Transverse colon (tissue), 4 donors: ENCODE measurements around the gene MPC2. TPM values are rescaled to one million over a fixed set of nuclear protein-coding genes. Genes with fewer than 3 reads are reported as not detected.
A peak's percentile ranks its signal among the peaks of the same experiment; 100 is the strongest.

Experiments
- DNase-seq: peaks from one replicate; pipeline ENCODE4 v3.0.0-alpha.2; 2019
- H3K27ac ChIP-seq, 4 donors: fragments of 200-600 bp; sonication (generic); 2 replicates each; pipeline ENCODE4 v1.5.1; 2016 to 2018; ENCODE audit warnings: inconsistent platforms in 4 of 4
- H3K27me3 ChIP-seq: fragments of 200-600 bp; sonication (generic); 2 replicates; pipeline ENCODE4 v1.5.1; 2017; ENCODE audit warnings: inconsistent platforms
- H3K36me3 ChIP-seq, 4 donors: fragments of 200-600 bp; sonication (generic); 2 replicates each; pipeline ENCODE4 v1.5.1; 2017 to 2019; ENCODE audit warnings: inconsistent platforms in 4 of 4
- H3K4me1 ChIP-seq, 4 donors: fragments of 200-600 bp; sonication (generic); 2 replicates each; pipeline ENCODE4 v1.5.1; 2017 to 2020; ENCODE audit warnings: inconsistent platforms in 4 of 4
- H3K4me3 ChIP-seq, 4 donors: fragments of 200-600 bp; sonication (generic); 1 replicate in 1 of 4; 2 replicates in 3 of 4; pipeline versions ENCODE4 v1.5.1 to v1.6.1; 2017 to 2019; ENCODE audit warnings: inconsistent platforms in 4 of 4
- H3K9me3 ChIP-seq, 2 donors: fragments of 200-600 bp; sonication (generic); 2 replicates each; pipeline ENCODE4 v1.5.1; 2017 to 2019; ENCODE audit warnings: inconsistent platforms in 2 of 2
- EP300 ChIP-seq: sonication (generic); formaldehyde crosslinking; IDR thresholded peaks from one replicate; pipeline ENCODE4 v1.6.1; 2017; ENCODE audit warnings: antibody characterized with exemption, low read depth
- POLR2A ChIP-seq: fragments of 450-650 bp; IDR thresholded peaks from one replicate; pipeline ENCODE4 v1.6.1; 2016; ENCODE audit warnings: antibody characterized with exemption, mild to moderate bottlenecking, moderate library complexity
- POLR2AphosphoS5 ChIP-seq, 3 donors: sonication (generic); formaldehyde crosslinking; IDR thresholded peaks; one replicate each; pipeline ENCODE4 v1.6.1; 2016; ENCODE audit warnings: antibody characterized with exemption in 3 of 3
- WGBS, 2 donors: methylation state at CpG; one replicate each; pipeline ENCODE4 v1.1.5; 2018; ENCODE audit warnings: low coverage in 1 of 2; 5-methylcytosine and 5-hydroxymethylcytosine counted together
- in situ Hi-C, 4 donors: fragments of 200-750 bp; cut with MboI; loops; one replicate each; pipeline versions ENCODE4 v1.15.0 to v1.15.1; 2017; ENCODE audit warnings: low sequenced_read_pairs in 3 of 4, low pct_ligation_motif_present in 1 of 4, low pct_unique_long_range_greater_than_20kb in 1 of 4
- intact Hi-C: fragments of 100-400 bp; cut with DNase I; formaldehyde crosslinking; loops from one replicate; pipeline ENCODE4 v1.15.1; 2023; ENCODE audit warnings: low total_unique reads
- total RNA-seq, 4 donors: library from RNA; depleted of rRNA; stranded (reverse); fragments of >200 nt; gene quantifications; one replicate each; pipeline ENCODE4 v1.1.0, GENCODE V29; 2016
- TF ChIP-seq, protein P1 (sequence below), 5 experiments: fragments of 200-600 bp in 3 of 5; fragments of 450-650 bp in 2 of 5; sonication (generic) in 3 of 5; IDR thresholded peaks; 1 replicate in 2 of 5; 2 replicates in 3 of 5; pipeline ENCODE4 v1.5.1; 2016 to 2017; ENCODE audit warnings: antibody characterized with exemption in 5 of 5, inconsistent platforms in 3 of 5, mild to moderate bottlenecking in 2 of 5, moderate library complexity in 1 of 5

MPC2 gene
- total RNA-seq, 4 donors from 2014 or later, result 14.2 to 91.6 (median 38.4) TPM

DNA sequence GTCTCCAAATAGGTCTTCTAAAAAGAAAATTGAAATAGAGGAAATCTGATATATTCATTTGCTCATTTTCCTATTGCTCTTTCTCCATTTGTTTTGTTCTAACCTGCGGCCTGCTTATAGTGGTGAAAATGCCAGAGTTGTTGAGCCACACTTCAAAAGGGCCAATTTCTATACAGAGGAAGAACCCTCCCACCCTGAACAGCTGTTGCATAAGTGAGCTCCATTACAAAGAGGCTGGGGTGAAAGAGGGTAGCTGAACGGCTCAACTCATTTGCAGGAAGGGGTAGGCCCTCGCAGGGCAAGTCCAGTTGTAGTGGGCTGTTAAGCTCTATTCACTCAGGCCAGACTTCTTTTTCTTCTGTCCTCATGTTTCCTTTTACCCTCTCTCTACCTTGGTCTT is 31.7 kb downstream of the MPC2 start:
- intact Hi-C loops, result loop anchor here (2.0 kb wide), 1 partner anchor 40 kb away; no protein-coding TSS in a partner anchor
- TF ChIP-seq POLR2A (no peak), EP300 (no peak), POLR2AphosphoS5 (IDR thresholded peaks at IDR 0.05) (no peak)
- TF ChIP-seq, protein P1, sequence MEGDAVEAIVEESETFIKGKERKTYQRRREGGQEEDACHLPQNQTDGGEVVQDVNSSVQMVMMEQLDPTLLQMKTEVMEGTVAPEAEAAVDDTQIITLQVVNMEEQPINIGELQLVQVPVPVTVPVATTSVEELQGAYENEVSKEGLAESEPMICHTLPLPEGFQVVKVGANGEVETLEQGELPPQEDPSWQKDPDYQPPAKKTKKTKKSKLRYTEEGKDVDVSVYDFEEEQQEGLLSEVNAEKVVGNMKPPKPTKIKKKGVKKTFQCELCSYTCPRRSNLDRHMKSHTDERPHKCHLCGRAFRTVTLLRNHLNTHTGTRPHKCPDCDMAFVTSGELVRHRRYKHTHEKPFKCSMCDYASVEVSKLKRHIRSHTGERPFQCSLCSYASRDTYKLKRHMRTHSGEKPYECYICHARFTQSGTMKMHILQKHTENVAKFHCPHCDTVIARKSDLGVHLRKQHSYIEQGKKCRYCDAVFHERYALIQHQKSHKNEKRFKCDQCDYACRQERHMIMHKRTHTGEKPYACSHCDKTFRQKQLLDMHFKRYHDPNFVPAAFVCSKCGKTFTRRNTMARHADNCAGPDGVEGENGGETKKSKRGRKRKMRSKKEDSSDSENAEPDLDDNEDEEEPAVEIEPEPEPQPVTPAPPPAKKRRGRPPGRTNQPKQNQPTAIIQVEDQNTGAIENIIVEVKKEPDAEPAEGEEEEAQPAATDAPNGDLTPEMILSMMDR (IDR thresholded peaks at IDR 0.05), result no peak
- H3K9me3 ChIP-seq, result no peaks in the 10 kb centered on the region
- in situ Hi-C loops, result no loop called here
- no peak overlapping the region for H3K27ac ChIP-seq
- H3K27me3 ChIP-seq, result no peaks in the 10 kb centered on the region
- no peaks in the 10 kb centered on the region for H3K4me1 ChIP-seq
- H3K4me3 ChIP-seq, result no peak overlapping the region
- H3K36me3 ChIP-seq, result no peaks in the 10 kb centered on the region
- no peak for DNase-seq
- WGBS, 2 donors, result 73 to 86% methylated on average over 3 of the region's 3 CpGs

DNA sequence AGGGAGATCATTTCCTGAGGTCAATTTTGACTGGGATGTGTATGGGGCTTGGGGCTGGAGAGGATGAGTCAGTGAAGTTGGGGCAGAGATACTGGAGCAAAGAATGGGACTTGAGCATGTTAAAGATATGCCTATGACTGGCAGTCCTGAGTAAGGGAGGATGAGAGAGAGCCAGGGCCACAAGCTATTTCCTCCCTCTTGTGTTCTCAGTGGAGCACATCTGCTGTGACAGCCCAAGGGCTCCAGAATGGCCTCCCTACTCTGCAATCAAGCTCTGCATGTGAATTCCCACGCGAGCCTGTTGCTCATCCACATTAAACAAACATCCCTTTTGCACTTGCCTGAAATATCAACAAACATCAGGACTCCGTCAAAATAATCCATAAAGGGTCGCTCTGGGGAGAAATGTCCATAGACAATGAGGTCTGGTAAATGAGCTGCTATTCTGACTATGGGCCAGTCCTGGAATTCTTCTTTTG is 32.2 kb downstream of the MPC2 start:
- H3K9me3 ChIP-seq, result no peaks in the 10 kb centered on the region
- no peak overlapping the region for H3K27ac ChIP-seq
- in situ Hi-C loops (no loop called here), intact Hi-C loops (loop anchor here (2.0 kb wide), 1 partner anchor 40 kb away; no protein-coding TSS in a partner anchor)
- no peaks in the 10 kb centered on the region for H3K27me3 ChIP-seq
- no peak overlapping the region for H3K4me3 ChIP-seq
- H3K36me3 ChIP-seq, result no peaks in the 10 kb centered on the region
- WGBS, 2 donors, result 63 to 100% methylated on average over 1 to 4 of the region's 4 CpGs
- H3K4me1 ChIP-seq, result no peaks in the 10 kb centered on the region
- TF ChIP-seq, protein P1 (IDR thresholded peaks at IDR 0.05), result no peak
- no peak for TF ChIP-seq POLR2AphosphoS5 (IDR thresholded peaks at IDR 0.05)
- no peak for DNase-seq

DNA sequence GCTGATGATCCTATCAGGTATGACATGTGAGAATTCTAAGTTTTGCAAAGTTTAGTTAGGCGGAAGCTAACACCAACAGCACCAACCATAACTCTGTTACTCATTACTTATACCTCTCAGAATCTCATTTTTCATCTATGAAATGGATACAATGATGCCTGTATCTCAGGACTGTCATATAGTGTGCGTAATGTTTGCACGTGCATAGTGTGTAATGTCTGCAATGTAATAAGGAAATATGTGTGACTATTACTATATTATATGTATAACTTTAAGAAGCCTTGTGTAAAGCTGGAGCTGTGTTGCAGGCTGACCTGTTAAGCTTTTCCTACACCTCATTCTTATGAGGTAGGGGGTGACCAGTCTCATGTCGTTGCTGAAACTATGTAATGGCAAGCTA is 36.0 kb downstream of the MPC2 start:
- no peaks in the 10 kb centered on the region for H3K4me1 ChIP-seq
- H3K4me3 ChIP-seq, result no peak overlapping the region
- intact Hi-C loops (no loop called here), in situ Hi-C loops (no loop called here)
- TF ChIP-seq, protein P1 (IDR thresholded peaks at IDR 0.05), result no peak
- TF ChIP-seq POLR2AphosphoS5 (IDR thresholded peaks at IDR 0.05) (no peak), POLR2A (no peak), EP300 (no peak)
- peak overlapping the region in 1 of 4 donors; percentile 9 for H3K27ac ChIP-seq
- H3K9me3 ChIP-seq, result no peaks in the 10 kb centered on the region
- 65 to 67% methylated on average over 2 to 4 of the region's 4 CpGs for WGBS, 2 donors
- no peaks in the 10 kb centered on the region for H3K36me3 ChIP-seq
- no peak for DNase-seq
- H3K27me3 ChIP-seq, result no peaks in the 10 kb centered on the region

DNA sequence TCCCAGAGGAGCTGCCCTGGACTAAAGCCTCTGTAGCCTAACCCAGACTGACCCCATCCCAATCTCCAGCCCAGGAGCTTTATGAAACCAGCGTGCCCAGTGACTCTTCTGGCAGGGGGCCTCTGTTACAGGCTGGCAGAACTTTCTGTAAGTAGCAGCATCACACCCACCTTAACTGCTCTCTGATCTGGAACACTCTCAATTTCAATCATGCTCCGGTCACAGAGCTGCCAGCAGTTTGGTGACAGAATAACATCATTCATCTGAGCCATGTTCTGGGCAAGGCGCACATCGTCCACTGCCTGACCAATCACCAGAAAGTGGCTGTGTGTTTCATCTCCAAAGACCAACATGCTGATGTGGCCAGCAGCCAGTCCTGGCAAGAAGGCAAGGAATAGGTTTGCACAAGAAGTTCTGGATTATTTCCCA is 37.6 kb downstream of the MPC2 start:
- Histone ChIP-seq H3K27me3 (no peaks in the 10 kb centered on the region), H3K9me3 (no peaks in the 10 kb centered on the region), H3K36me3 (no peaks in the 10 kb centered on the region), H3K4me3 (no peak overlapping the region), H3K27ac (no peak overlapping the region), H3K4me1 (no peaks in the 10 kb centered on the region)
- 49 to 82% methylated on average over 3 to 4 of the region's 4 CpGs for WGBS, 2 donors
- DNase-seq, result no peak
- intact Hi-C loops, result no loop called here
- in situ Hi-C loops, result no loop called here
- TF ChIP-seq POLR2A, result no peak
- no peak for TF ChIP-seq EP300
- no peak for TF ChIP-seq POLR2AphosphoS5 (IDR thresholded peaks at IDR 0.05)
- TF ChIP-seq, protein P1 (IDR thresholded peaks at IDR 0.05), result no peak
